ENCODE measurements around the gene CDC42SE1. TPM values are rescaled to one million over a fixed set of nuclear protein-coding genes. Genes with fewer than 3 reads are reported as not detected.
A peak's percentile ranks its signal among the peaks of the same experiment; 100 is the strongest.

CDC42SE1 gene
- total and polyA plus RNA-seq, 9 of the 15 experiments (the other 6 are each of a cell fraction or from before 2014, with no cell fraction given), result 78.1 to 189 (median 114) TPM

- peak; percentile 96 for TF ChIP-seq E2F8 (IDR thresholded peaks at IDR 0.05; ENCODE audit: low read depth, partially characterized antibody)
- no peak for TF ChIP-seq PCBP1 (IDR thresholded peaks at IDR 0.05; ENCODE audit: low read depth, low read length, poor library complexity, severe bottlenecking)
- peak; percentile 33 for TF ChIP-seq CBX1 (IDR thresholded peaks at IDR 0.05; ENCODE audit: low read depth)
- TF ChIP-seq, protein P1, sequence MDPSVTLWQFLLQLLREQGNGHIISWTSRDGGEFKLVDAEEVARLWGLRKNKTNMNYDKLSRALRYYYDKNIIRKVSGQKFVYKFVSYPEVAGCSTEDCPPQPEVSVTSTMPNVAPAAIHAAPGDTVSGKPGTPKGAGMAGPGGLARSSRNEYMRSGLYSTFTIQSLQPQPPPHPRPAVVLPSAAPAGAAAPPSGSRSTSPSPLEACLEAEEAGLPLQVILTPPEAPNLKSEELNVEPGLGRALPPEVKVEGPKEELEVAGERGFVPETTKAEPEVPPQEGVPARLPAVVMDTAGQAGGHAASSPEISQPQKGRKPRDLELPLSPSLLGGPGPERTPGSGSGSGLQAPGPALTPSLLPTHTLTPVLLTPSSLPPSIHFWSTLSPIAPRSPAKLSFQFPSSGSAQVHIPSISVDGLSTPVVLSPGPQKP (CRISPR knock-in tag; IDR thresholded peaks at IDR 0.05), result no peak
- TF ChIP-seq HDAC6 (IDR thresholded peaks at IDR 0.05; ENCODE audit: low read depth, low read length), result no peak
- TF ChIP-seq SNAPC5 (CRISPR knock-in tag; IDR thresholded peaks at IDR 0.05), result no peak
- TF ChIP-seq, protein P2, sequence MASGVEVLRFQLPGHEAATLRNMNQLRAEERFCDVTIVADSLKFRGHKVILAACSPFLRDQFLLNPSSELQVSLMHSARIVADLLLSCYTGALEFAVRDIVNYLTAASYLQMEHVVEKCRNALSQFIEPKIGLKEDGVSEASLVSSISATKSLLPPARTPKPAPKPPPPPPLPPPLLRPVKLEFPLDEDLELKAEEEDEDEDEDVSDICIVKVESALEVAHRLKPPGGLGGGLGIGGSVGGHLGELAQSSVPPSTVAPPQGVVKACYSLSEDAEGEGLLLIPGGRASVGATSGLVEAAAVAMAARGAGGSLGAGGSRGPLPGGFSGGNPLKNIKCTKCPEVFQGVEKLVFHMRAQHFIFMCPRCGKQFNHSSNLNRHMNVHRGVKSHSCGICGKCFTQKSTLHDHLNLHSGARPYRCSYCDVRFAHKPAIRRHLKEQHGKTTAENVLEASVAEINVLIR (CRISPR knock-in tag; IDR thresholded peaks at IDR 0.05), result peak; percentile 88
- TF ChIP-seq ZNF586 (CRISPR knock-in tag; conservative IDR thresholded peaks at IDR 0.05), result no peak
- peak; percentile 48; the same call in 1 of the 2 replicates for TF ChIP-seq MEF2D (tag; conservative IDR thresholded peaks at IDR 0.05; ENCODE audit: low read depth)
- TF ChIP-seq KDM1A (IDR thresholded peaks at IDR 0.05), result peak; percentile 5 to 34
- TF ChIP-seq TCF3 (CRISPR knock-in tag; IDR thresholded peaks at IDR 0.05), result peak; percentile 33; the same call in 1 of the 2 replicates
- no peak for TF ChIP-seq BCL6 (CRISPR knock-in tag; IDR thresholded peaks at IDR 0.05)
- peak; percentile 82 to 95 (median 90) for TF ChIP-seq YY1 (IDR thresholded peaks at IDR 0.05; ENCODE audit: borderline replicate concordance in 1 of 3, control insufficient read depth in 1 of 3, extremely low read depth in 1 of 3, insufficient read depth in 3 of 3, insufficient read length in 1 of 3, insufficient replicate concordance in 2 of 3, low read depth in 1 of 3, low read length in 2 of 3)
- peak; percentile 71; the same call in 1 of the 2 replicates for TF ChIP-seq BACH1 (tag; IDR thresholded peaks at IDR 0.05)
- no peak for TF ChIP-seq FOXO4 (CRISPR knock-in tag; IDR thresholded peaks at IDR 0.05)
- no peak for TF ChIP-seq SRSF9 (IDR thresholded peaks at IDR 0.05; ENCODE audit: borderline replicate concordance, low read depth, low read length)
- peak; percentile 58 for TF ChIP-seq MBD2 (IDR thresholded peaks at IDR 0.05; ENCODE audit: borderline replicate concordance, low read depth)
- no peak for TF ChIP-seq NFE2L1 (tag; IDR thresholded peaks at IDR 0.05; ENCODE audit: borderline replicate concordance, low read depth)
Observed at GRCh38 chr1:151070474-151071276, 11.3 kb upstream of the CDC42SE1 start, which contains the start of gene GABPB2 (continued).

Data from K562 (cell line).